GM12874 (cell line): Measurements from ENCODE around the gene KLHL21.

Experiments
- CTCF ChIP-seq: IDR thresholded peaks from 2 replicates; pipeline ENCODE4 v1.5.1; 2011; ENCODE audit warnings: low read depth, mild to moderate bottlenecking, control low read depth, low read length, moderate library complexity; ENCODE audit not compliant: insufficient read depth

Gene KLHL21

GRCh38 chr1:6574818-6575217 is 27.9 kb downstream of the KLHL21 start:
- TF ChIP-seq CTCF: no peak

DNA sequence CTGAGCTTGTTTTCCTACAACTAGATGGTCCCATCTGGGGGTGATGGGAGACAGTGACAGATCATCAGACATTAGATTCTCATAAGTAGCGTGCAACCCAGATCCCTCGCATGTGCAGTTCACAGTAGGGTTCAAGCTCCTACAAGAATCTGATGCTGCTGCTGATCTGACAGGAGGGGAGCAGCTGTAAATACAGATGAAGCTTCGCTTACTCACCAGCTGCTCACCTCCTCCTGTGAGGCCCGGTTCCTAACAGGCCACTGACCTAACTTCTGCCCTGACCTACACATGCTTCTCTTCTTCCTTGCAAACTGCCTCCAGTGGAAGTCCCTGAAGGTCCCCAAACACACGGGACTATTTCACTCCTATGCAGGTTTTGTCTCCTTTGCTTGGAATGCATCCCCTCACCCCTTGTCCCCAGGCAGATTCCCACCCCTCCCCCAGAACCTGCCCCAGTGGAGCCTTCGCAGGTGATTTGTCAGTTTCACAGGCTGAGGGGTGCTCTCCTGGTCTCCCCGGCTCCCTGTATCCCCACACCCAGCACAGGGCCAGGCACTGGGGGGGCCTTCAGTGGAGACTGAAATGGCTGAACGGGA is 28.5 kb downstream of the KLHL21 start:
- TF ChIP-seq CTCF: no peak

DNA sequence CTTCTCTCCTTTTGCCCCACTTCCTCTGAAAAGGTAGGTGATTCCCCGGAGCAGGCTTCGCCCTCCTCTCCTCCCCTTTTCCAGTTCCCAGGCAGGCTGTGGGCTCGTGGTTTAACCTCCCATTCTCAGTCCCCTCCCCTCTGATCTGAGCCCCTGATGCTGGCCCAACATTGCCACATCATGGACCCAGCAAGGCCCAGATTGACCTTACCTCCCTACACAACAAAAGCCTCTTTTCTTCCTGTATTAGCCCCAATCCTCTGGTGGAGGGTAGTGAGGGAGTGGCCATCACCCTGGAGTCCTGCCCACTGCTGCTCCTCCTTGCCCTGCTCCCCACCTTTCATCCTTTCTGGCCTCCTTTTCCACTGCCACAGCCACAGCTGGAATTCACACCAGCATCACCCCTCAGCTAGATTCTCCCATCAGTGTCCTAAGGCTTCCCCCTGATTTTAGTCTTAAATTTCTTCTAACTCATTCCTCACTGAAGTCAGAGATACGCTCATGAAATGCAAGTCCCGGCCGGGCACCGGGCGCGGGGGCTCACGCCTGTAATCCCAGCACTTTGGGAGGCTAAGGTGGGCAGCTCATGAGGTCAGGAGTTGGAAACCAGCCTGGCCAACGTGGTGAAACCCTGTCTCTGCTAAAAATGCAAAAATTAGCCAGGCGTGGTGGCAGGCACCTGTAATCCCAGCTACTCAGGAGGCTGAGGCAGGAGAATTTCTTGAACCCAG is 29.9 kb downstream of the KLHL21 start:
- TF ChIP-seq CTCF: no peak

GRCh38 chr1:6570987-6571386 is 31.7 kb downstream of the KLHL21 start:
- TF ChIP-seq CTCF: no peak

DNA sequence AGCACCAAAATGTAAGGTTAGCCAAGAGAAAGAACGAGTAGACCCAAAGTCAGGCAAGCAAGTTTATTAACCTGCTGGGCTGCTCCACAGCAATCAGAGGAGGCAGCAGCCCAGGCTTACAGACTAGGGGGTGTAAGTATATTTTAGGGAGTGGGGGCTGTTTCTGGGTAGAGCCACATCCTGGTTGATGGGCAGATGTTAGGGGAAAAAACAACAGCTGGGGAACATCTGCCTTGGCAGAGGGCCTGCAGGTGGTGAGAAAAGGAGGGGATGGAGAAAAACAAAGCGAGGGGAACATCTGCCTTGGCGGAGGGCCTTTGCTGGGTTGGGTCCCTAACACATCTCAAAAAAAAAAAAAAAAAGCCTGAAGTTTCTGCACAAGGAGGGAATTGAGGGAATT is 32.6 kb downstream of the KLHL21 start:
- TF ChIP-seq CTCF: no peak

- TF ChIP-seq CTCF: no peak
Measured at GRCh38 chr1:6569033-6569432, 33.6 kb downstream of the KLHL21 start.

DNA sequence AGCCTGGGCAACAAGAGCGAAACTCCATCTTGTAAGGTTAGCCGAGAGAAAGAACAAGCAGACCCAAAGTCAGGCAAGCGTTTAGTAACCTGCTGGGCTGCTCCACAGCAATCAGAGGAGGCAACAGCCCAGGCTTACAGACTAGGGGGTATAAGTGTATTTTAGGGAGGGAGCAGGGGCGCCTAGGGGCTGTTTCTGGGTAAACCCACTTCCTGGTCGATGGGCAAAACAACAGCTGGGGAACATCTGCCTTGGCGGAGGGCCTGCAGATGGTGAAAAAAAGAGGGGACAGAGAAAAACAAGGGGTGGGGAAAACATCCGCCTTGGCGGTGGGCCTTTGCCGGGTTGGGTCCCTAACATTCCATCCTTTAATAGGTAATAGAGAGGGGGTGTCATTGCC is 42.4 kb downstream of the KLHL21 start:
- no peak for TF ChIP-seq CTCF
